ENCODE measurements around the gene KCTD11. TPM values are rescaled to one million over a fixed set of nuclear protein-coding genes. Genes with fewer than 3 reads are reported as not detected.

KCTD11 gene
- total RNA-seq, 2 experiments from 2014 or later, result 6.0 to 8.6 TPM

GRCh38 chr17:7327056-7327455, 24.9 kb upstream of the KCTD11 start:
- H3K4me1 ChIP-seq (ENCODE audit: insufficient read depth, low read length, poor library complexity, severe bottlenecking), result peaks cover 33% of the 10 kb centered on the region
- no peaks in the 10 kb centered on the region for H3K9me3 ChIP-seq (ENCODE audit: low read length)
- H3K27ac ChIP-seq (ENCODE audit: low read depth, low read length, poor library complexity, severe bottlenecking), result no peak overlapping the region
- H3K79me2 ChIP-seq (ENCODE audit: insufficient read depth, low read depth, low read length), result peaks cover 19% of the 10 kb centered on the region; the same call in 1 of the 2 replicates
- no peak for DNase-seq (ENCODE audit: low spot score)
- H3K4me3 ChIP-seq (ENCODE audit: low read depth, low read length, poor library complexity, severe bottlenecking), result no peak overlapping the region
- ChIA-PET POLR2A (interaction anchor here (1.3 kb wide), 1 partner anchor 11 kb away, joined by 3 read pairs; no protein-coding TSS in a partner anchor), CTCF (ENCODE audit: unreplicated experiment) (no interaction called here)
- no TSS peak for BruUV-seq (replicated peaks)
- no peaks in the 10 kb centered on the region for H4K20me1 ChIP-seq (ENCODE audit: insufficient read depth, low read length)
- intact Hi-C loops (cut with micrococcal nuclease; ENCODE audit: unreplicated experiment), result no loop called here
- no peaks in the 10 kb centered on the region for H3K9me2 ChIP-seq (ENCODE audit: insufficient read depth, low read length)
- TF ChIP-seq, protein P1, sequence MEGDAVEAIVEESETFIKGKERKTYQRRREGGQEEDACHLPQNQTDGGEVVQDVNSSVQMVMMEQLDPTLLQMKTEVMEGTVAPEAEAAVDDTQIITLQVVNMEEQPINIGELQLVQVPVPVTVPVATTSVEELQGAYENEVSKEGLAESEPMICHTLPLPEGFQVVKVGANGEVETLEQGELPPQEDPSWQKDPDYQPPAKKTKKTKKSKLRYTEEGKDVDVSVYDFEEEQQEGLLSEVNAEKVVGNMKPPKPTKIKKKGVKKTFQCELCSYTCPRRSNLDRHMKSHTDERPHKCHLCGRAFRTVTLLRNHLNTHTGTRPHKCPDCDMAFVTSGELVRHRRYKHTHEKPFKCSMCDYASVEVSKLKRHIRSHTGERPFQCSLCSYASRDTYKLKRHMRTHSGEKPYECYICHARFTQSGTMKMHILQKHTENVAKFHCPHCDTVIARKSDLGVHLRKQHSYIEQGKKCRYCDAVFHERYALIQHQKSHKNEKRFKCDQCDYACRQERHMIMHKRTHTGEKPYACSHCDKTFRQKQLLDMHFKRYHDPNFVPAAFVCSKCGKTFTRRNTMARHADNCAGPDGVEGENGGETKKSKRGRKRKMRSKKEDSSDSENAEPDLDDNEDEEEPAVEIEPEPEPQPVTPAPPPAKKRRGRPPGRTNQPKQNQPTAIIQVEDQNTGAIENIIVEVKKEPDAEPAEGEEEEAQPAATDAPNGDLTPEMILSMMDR (conservative IDR thresholded peaks at IDR 0.05; ENCODE audit: low read length), result no peak
- TF ChIP-seq EZH2phosphoT487 (IDR thresholded peaks at IDR 0.05; ENCODE audit: borderline replicate concordance, low read depth, low read length), result no peak
- H3K4me2 ChIP-seq (ENCODE audit: low read length), result no peak overlapping the region
- H3K36me3 ChIP-seq (ENCODE audit: insufficient read depth, low read length), result peaks cover 48% of the 10 kb centered on the region
- H2AFZ ChIP-seq (ENCODE audit: low read length), result no peak overlapping the region

GRCh38 chr17:7327501-7327900, 24.5 kb upstream of the KCTD11 start:
- Histone ChIP-seq H3K79me2 (ENCODE audit: insufficient read depth, low read depth, low read length) (peaks cover 19% of the 10 kb centered on the region; the same call in 1 of the 2 replicates), H3K4me2 (ENCODE audit: low read length) (peak overlapping the region; percentile 95), H3K27ac (ENCODE audit: low read depth, low read length, poor library complexity, severe bottlenecking) (no peak overlapping the region), H3K9me3 (ENCODE audit: low read length) (no peaks in the 10 kb centered on the region), H2AFZ (ENCODE audit: low read length) (no peak overlapping the region), H3K36me3 (ENCODE audit: insufficient read depth, low read length) (peaks cover 44% of the 10 kb centered on the region), H3K4me1 (ENCODE audit: insufficient read depth, low read length, poor library complexity, severe bottlenecking) (peaks cover 37% of the 10 kb centered on the region), H4K20me1 (ENCODE audit: insufficient read depth, low read length) (no peaks in the 10 kb centered on the region), H3K4me3 (ENCODE audit: low read depth, low read length, poor library complexity, severe bottlenecking) (peak overlapping the region; percentile 82), H3K9me2 (ENCODE audit: insufficient read depth, low read length) (no peaks in the 10 kb centered on the region)
- POLR2A ChIA-PET, result interaction anchor here (1.3 kb wide), 1 partner anchor 10 kb away, joined by 3 read pairs; no protein-coding TSS in a partner anchor
- DNase-seq (ENCODE audit: low spot score), result no peak
- TF ChIP-seq, protein P1 (conservative IDR thresholded peaks at IDR 0.05; ENCODE audit: low read length), result no peak
- no peak for TF ChIP-seq EZH2phosphoT487 (IDR thresholded peaks at IDR 0.05; ENCODE audit: borderline replicate concordance, low read depth, low read length)
- no TSS peak for BruUV-seq (replicated peaks)
- intact Hi-C loops (cut with micrococcal nuclease; ENCODE audit: unreplicated experiment), result no loop called here
- CTCF ChIA-PET (ENCODE audit: unreplicated experiment), result no interaction called here

- CTCF ChIA-PET (ENCODE audit: unreplicated experiment), result no interaction called here
- POLR2A ChIA-PET, result interaction anchor here (0.6 to 0.7 kb wide), 2 partner anchors 9 to 109 kb away, joined by 3 read pairs; partner anchors contain the start of gene ACAP1
- no peak for DNase-seq (ENCODE audit: low spot score)
- Histone ChIP-seq H3K79me2 (ENCODE audit: insufficient read depth, low read depth, low read length) (peaks cover 19% of the 10 kb centered on the region; the same call in 1 of the 2 replicates), H3K27ac (ENCODE audit: low read depth, low read length, poor library complexity, severe bottlenecking) (no peak overlapping the region), H3K9me2 (ENCODE audit: insufficient read depth, low read length) (no peaks in the 10 kb centered on the region), H3K36me3 (ENCODE audit: insufficient read depth, low read length) (peaks cover 38% of the 10 kb centered on the region), H3K4me2 (ENCODE audit: low read length) (peak overlapping the region; percentile 95), H2AFZ (ENCODE audit: low read length) (no peak overlapping the region), H4K20me1 (ENCODE audit: insufficient read depth, low read length) (no peaks in the 10 kb centered on the region), H3K9me3 (ENCODE audit: low read length) (no peaks in the 10 kb centered on the region), H3K4me1 (ENCODE audit: insufficient read depth, low read length, poor library complexity, severe bottlenecking) (peaks cover 38% of the 10 kb centered on the region), H3K4me3 (ENCODE audit: low read depth, low read length, poor library complexity, severe bottlenecking) (peak overlapping the region; percentile 82)
- intact Hi-C loops (cut with micrococcal nuclease; ENCODE audit: unreplicated experiment), result loop anchor here (2.0 kb wide), 1 partner anchor 21 kb away; the partner anchor contains the start of gene EIF5A
- no TSS peak for BruUV-seq (replicated peaks)
- no peak for TF ChIP-seq EZH2phosphoT487 (IDR thresholded peaks at IDR 0.05; ENCODE audit: borderline replicate concordance, low read depth, low read length)
- TF ChIP-seq, protein P1 (conservative IDR thresholded peaks at IDR 0.05; ENCODE audit: low read length), result no peak
Observed at GRCh38 chr17:7328009-7328408, 24.0 kb upstream of the KCTD11 start.
